ENCODE data around the gene ATXN10. TPM values are rescaled to one million over a fixed set of nuclear protein-coding genes. Genes with fewer than 3 reads are reported as not detected.

Gene ATXN10
- total RNA-seq, 1 experiment from 2014 or later, result 135 TPM

GRCh38 chr22:45707605-45708004 lies 36.0 kb downstream of the ATXN10 start:
- no peak for ATAC-seq
- intact Hi-C loops (cut with micrococcal nuclease), result no loop called here
- peaks cover 41% of the 10 kb centered on the region for H3K79me2 ChIP-seq (ENCODE audit: insufficient read depth, low read length)
- peaks cover 10 to 13% of the 10 kb centered on the region in 2 experiments; a peak in 3 of 4 replicates for H3K36me3 ChIP-seq (ENCODE audit: control insufficient read depth in 1 of 2, insufficient read depth in 2 of 2, low read length in 2 of 2)
- DNase-seq (ENCODE audit: low read depth, low spot score), result no peak
- no peak overlapping the region for H3K4me3 ChIP-seq (replicated peaks in 1 of 2; ENCODE audit: low read depth in 1 of 2, low read length in 2 of 2)
- H4K20me1 ChIP-seq (ENCODE audit: insufficient read depth), result no peaks in the 10 kb centered on the region; the same call in 1 of the 2 replicates
- peaks cover 7 to 23% of the 10 kb centered on the region in 2 experiments; a peak in 3 of 4 replicates for H3K4me1 ChIP-seq (ENCODE audit: control insufficient read depth in 1 of 2, insufficient read depth in 2 of 2, low read length in 2 of 2)
- RAD21 ChIA-PET (ENCODE audit: low non-redundant PET in 1 of 2, low total read pairs in 2 of 2, uncharacterized antibody in 2 of 2, unreplicated experiment in 2 of 2), result no interaction called here
- no peaks in the 10 kb centered on the region for H3K9me2 ChIP-seq (ENCODE audit: insufficient read depth)
- H3K27ac ChIP-seq (ENCODE audit: low read depth, low read length), result no peak overlapping the region
- no peaks in the 10 kb centered on the region for H3K27me3 ChIP-seq (ENCODE audit: insufficient read depth, low read length)
- BruUV-seq (replicated peaks), result no TSS peak
- POLR2A ChIA-PET, result no interaction called here
- TF ChIP-seq EZH2 (IDR thresholded peaks at IDR 0.05) (no peak), SP1 (IDR thresholded peaks at IDR 0.05; ENCODE audit: low read depth) (no peak), SRF (IDR thresholded peaks at IDR 0.05; ENCODE audit: low read depth) (no peak), CEBPB (IDR thresholded peaks at IDR 0.05; ENCODE audit: low read depth) (no peak), ELF1 (IDR thresholded peaks at IDR 0.05; ENCODE audit: borderline replicate concordance, low read depth) (no peak), REST (IDR thresholded peaks at IDR 0.05; ENCODE audit: low read depth) (no peak), RAD21 (IDR thresholded peaks at IDR 0.05; ENCODE audit: low read depth) (no peak), EGR1 (IDR thresholded peaks at IDR 0.05; ENCODE audit: low read depth) (no peak), CTCF (IDR thresholded peaks at IDR 0.05 in 2 of 3, conservative IDR thresholded peaks at IDR 0.05 in 1 of 3; ENCODE audit: borderline replicate concordance in 1 of 3, insufficient read depth in 1 of 3, low read depth in 2 of 3, low read length in 2 of 3) (no peak), JUND (IDR thresholded peaks at IDR 0.05) (no peak), TCF7L2 (IDR thresholded peaks at IDR 0.05; ENCODE audit: borderline replicate concordance, extremely low read depth, insufficient read depth, insufficient read length) (no peak), SIN3A (IDR thresholded peaks at IDR 0.05; ENCODE audit: low read depth) (no peak)
- no peaks in the 10 kb centered on the region for H3K9me3 ChIP-seq (ENCODE audit: control insufficient read depth in 1 of 2, insufficient read depth in 1 of 2, low read depth in 1 of 2, low read length in 2 of 2)
- no peak overlapping the region for H2AFZ ChIP-seq (ENCODE audit: low read depth, low read length, poor library complexity, severe bottlenecking)
- H3K4me2 ChIP-seq (ENCODE audit: low read length), result no peak overlapping the region
- CTCF ChIA-PET, result no interaction called here
- no peak overlapping the region for H3K9ac ChIP-seq (ENCODE audit: low read length)
